Psoas muscle (tissue), 8 donors: ENCODE results near the gene GNAI2. TPM values are rescaled to one million over a fixed set of nuclear protein-coding genes. Genes with fewer than 3 reads are reported as not detected.
A peak's percentile ranks its signal among the peaks of the same experiment; 100 is the strongest.

ENCODE experiments used
- ATAC-seq, 4 donors: fragments of 200-7000 bp; cut with Tn5 transposase; one replicate each; pipeline ENCODE4 v1.9.1; 2020; ENCODE audit warnings: moderate library complexity in 3 of 4, mild to moderate bottlenecking in 2 of 4
- DNase-seq, 2 donors: peaks; one replicate each; pipeline ENCODE4 v3.0.0-alpha.2; 2020
- H3K27ac ChIP-seq: fragments of 200-600 bp; one replicate; pipeline ENCODE4 v1.8.0; 2022
- H3K27me3 ChIP-seq, 3 donors: fragments of 200-600 bp in 1 of 3; one replicate each; pipeline versions ENCODE4 v1.6.1 to v1.8.0; 2013 to 2022; ENCODE audit warnings: low read length in 2 of 3, mild to moderate bottlenecking in 2 of 3, moderate library complexity in 1 of 3; ENCODE audit not compliant: insufficient read depth in 3 of 3
- H3K36me3 ChIP-seq, 2 donors: fragments of 200-600 bp in 1 of 2; one replicate each; pipeline versions ENCODE4 v1.6.1 to v1.8.0; 2013 to 2022; ENCODE audit warnings: low read depth in 1 of 2, mild to moderate bottlenecking in 1 of 2, moderate library complexity in 1 of 2; ENCODE audit not compliant: insufficient read depth in 1 of 2
- H3K4me1 ChIP-seq: fragments of 200-600 bp; one replicate; pipeline ENCODE4 v1.8.0; 2022
- H3K4me3 ChIP-seq: fragments of 200-600 bp; one replicate; pipeline ENCODE4 v1.8.0; 2022; ENCODE audit warnings: mild to moderate bottlenecking
- H3K9me3 ChIP-seq: fragments of 200-600 bp; one replicate; pipeline ENCODE4 v1.8.0; 2022
- WGBS, 3 donors: extraction: QIAGEN DNeasy Blood & Tissue Kit; methylation state at CpG; one replicate each; pipeline versions ENCODE4 v1.1.6 to v1.1.7; 2013; 5-methylcytosine and 5-hydroxymethylcytosine counted together
- intact Hi-C, 2 donors: fragments of 100-400 bp; cut with DNase I; formaldehyde crosslinking; loops; one replicate each; pipeline versions ENCODE4 v1.11.0 to v1.14.2; 2022
- polyA plus RNA-seq, 3 donors: library from polyadenylated mRNA; stranded (reverse); fragments of 200-250 nt; gene quantifications; one replicate each; pipeline ENCODE4 v1.2.3, GENCODE V29; 2013
- total RNA-seq, 4 donors: library from RNA; stranded (reverse); fragmentation: NEBNext Ultra II Directional in 2 of 4; extraction: Animal tissue kit (Norgen Biotek cat#: 25700) in 2 of 4; gene quantifications; one replicate each; pipeline versions ENCODE4 v1.2.1 to v1.2.4, GENCODE V29; 2021 to 2023
- TF ChIP-seq, protein P1 (sequence below): fragments of 200-600 bp; IDR thresholded peaks from one replicate; pipeline ENCODE4 v1.8.0; 2022; ENCODE audit warnings: antibody characterized with exemption
- donor health status: healthy with polysubstance abuse.
- donor health status: DM: no; HTN: no; CAD: no; lungs with moderate emphysema.
- donor health status: Bipolar disorder and iron deficiency.
- donor health status: healthy.
- donor health status: DM: yes; HTN: yes; CAD: no.
- donor health status: DM: no; HTN: no; CAD: no.
- donor health status: DM: no; HTN: no; CAD: no.
- donor health status: DM: yes; HTN: yes; CAD: no.

Gene GNAI2
- total and polyA plus RNA-seq, 7 donors, result 39.4 to 93.9 (median 57.6) TPM

DNA sequence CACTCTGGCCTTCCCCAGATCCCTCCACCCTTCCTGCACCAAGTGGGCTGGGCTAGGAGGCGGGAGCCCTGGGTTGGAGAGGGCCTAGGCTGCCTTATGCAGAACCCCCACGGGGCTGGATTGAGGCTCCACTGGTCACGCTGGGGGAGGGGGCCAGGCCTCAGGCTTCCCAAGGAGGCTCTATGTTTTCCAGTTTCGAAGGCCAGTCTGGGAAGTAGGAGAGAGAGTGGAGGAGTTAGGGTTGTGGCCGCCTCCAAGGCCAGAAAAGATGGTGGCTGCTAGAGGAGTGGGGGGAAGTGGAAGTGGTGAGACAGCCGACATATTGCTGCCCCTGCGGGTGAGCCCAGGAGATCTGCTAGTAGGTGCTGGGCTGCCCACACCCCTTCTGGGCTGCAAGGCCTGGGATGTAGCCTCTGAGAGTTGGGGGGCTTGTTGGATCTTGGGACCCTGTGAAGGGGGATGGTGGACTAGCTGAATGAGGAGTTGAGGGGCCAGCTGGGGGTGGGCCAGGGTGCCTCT lies 1.2 kb downstream of the GNAI2 start:
- Histone ChIP-seq H3K9me3 (no peaks in the 10 kb centered on the region), H3K4me3 (peak overlapping the region; percentile 85), H3K4me1 (peaks cover 20% of the 10 kb centered on the region), H3K27ac (peak overlapping the region; percentile 81), H3K27me3 (no peaks in the 10 kb centered on the region), H3K36me3 (no peaks in the 10 kb centered on the region)
- intact Hi-C loops, result no loop called here
- ATAC-seq (no peak), DNase-seq (peak in 1 of 2 donors; percentile 71)
- TF ChIP-seq, protein P1, sequence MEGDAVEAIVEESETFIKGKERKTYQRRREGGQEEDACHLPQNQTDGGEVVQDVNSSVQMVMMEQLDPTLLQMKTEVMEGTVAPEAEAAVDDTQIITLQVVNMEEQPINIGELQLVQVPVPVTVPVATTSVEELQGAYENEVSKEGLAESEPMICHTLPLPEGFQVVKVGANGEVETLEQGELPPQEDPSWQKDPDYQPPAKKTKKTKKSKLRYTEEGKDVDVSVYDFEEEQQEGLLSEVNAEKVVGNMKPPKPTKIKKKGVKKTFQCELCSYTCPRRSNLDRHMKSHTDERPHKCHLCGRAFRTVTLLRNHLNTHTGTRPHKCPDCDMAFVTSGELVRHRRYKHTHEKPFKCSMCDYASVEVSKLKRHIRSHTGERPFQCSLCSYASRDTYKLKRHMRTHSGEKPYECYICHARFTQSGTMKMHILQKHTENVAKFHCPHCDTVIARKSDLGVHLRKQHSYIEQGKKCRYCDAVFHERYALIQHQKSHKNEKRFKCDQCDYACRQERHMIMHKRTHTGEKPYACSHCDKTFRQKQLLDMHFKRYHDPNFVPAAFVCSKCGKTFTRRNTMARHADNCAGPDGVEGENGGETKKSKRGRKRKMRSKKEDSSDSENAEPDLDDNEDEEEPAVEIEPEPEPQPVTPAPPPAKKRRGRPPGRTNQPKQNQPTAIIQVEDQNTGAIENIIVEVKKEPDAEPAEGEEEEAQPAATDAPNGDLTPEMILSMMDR, result no peak
- WGBS, 3 donors, result 27 to 35% (median 29%) methylated on average over 7 of the region's 7 CpGs

DNA sequence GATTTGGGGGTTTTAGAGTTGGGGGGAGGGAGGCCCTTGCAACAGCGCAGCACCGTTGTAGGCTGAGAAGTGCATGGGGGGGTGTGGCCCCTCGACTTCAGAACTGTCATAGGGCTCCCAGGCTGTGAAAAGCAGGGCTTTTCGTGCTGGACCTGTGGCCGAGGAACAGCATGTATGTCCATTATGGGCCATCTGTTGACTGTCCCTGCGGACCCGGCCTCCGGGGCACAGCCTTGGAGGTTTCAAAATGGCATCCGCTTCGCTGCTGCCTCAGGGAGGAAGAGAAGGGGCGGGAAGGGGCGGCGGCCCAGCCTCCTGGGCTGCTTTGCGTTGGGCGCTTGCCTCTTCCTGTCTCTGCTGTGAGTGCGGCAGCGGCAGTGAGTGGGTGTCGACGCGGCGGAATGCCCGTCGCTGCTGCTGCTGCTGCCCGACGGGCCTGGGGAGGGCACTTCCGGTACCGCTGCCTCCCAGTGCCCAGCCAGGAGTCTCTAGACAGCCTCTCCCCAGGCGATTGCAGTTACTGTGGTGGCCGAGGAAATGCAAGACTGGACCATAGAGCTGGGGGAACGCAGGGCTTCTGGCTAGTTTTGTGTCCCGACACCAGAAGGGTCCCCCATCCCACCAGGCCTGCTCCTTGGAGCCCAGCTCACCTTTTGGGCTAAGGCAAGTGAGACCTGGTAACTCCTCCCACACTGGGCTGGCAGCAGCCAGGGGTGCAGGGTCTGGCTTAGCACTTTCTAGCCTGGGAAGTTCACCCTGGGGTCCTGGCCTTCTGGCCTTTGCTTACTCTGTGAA lies 1.9 kb downstream of the GNAI2 start:
- peaks cover 20% of the 10 kb centered on the region for H3K4me1 ChIP-seq
- H3K27me3 ChIP-seq, result no peaks in the 10 kb centered on the region
- intact Hi-C loops, result no loop called here
- TF ChIP-seq, protein P1, result no peak
- H3K27ac ChIP-seq, result peak overlapping the region; percentile 81
- ATAC-seq (peak in 1 of 4 donors; percentile 2), DNase-seq (peak; percentile 84 to 89)
- WGBS, 3 donors, result 16 to 23% (median 18%) methylated on average over 30 to 31 of the region's 31 CpGs
- peak overlapping the region; percentile 85 for H3K4me3 ChIP-seq
- H3K9me3 ChIP-seq, result no peaks in the 10 kb centered on the region
- H3K36me3 ChIP-seq, result no peaks in the 10 kb centered on the region

DNA sequence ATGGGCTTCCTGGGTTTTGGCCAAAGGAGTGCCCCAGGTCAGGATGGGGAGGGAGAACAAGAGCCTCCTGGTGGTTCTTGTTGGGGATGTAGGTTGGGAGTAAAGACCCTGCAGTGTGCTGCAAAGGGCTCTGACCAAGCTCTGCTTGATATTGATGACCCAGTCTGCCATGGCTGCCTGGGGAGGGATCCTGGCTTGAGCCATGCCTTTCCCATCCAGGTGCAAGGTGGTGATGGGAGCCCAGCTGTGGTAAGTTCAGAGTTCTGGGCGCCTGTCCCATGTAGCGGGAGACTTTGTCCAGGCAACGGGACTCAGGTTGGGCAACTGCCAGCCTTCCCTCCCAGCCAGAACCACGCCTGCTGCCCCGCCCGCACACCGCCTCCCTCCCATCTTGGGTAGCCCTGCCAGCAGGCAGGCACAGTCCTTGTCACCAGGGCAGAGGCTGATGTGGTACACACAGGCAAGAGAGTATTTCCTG lies 2.6 kb downstream of the GNAI2 start:
- H3K4me3 ChIP-seq, result peak overlapping the region; percentile 85
- H3K36me3 ChIP-seq, result no peaks in the 10 kb centered on the region
- DNase-seq (peak; percentile 87 to 95), ATAC-seq (peak; percentile 41 to 71 (median 67))
- no peaks in the 10 kb centered on the region for H3K9me3 ChIP-seq
- peak overlapping the region; percentile 81 for H3K27ac ChIP-seq
- no peaks in the 10 kb centered on the region for H3K27me3 ChIP-seq
- intact Hi-C loops, result no loop called here
- H3K4me1 ChIP-seq, result peaks cover 20% of the 10 kb centered on the region
- 6 to 21% (median 12%) methylated on average over 7 of the region's 7 CpGs for WGBS, 3 donors
- TF ChIP-seq, protein P1, result no peak

DNA sequence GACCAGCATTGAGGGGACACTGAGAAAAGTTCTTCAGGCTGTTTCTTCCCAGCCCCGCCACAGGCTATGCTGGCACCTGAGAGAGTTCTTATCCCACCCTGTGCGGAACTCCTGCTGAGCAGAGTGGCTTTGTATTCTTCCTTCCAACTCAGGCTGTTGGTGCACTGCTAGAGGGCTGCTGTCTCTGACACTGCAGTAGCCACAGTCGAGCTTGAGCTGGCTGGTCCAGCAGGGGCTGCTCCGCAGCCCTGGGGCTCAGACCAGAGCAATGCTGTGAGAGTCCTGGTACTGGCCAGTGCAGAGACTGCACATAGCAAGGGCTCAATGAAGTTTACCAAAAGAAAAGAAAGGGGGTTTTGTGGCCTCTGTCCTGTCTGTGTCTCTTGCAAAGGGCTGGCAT lies 3.6 kb downstream of the GNAI2 start:
- no peak for ATAC-seq
- Histone ChIP-seq H3K9me3 (no peaks in the 10 kb centered on the region), H3K4me1 (peaks cover 24% of the 10 kb centered on the region), H3K27ac (no peak overlapping the region), H3K36me3 (no peaks in the 10 kb centered on the region), H3K4me3 (peak overlapping the region; percentile 85), H3K27me3 (no peaks in the 10 kb centered on the region)
- TF ChIP-seq, protein P1, result no peak
- no peak for DNase-seq
- WGBS, 3 donors, result 61 to 72% (median 71%) methylated on average over 4 of the region's 4 CpGs
- intact Hi-C loops, result no loop called here
